ENCODE results near the gene ABHD12. TPM values are rescaled to one million over a fixed set of nuclear protein-coding genes. Genes with fewer than 3 reads are reported as not detected.

The ABHD12 gene
- total RNA-seq, 1 donor from 2014 or later: 49.7 TPM

GRCh38 chr20:25368526-25368925 is 22.1 kb downstream of the ABHD12 start:
- Histone ChIP-seq H3K27ac (no peak overlapping the region), H3K4me3 (no peak overlapping the region), H3K27me3 (ENCODE audit: low read depth) (no peaks in the 10 kb centered on the region), H3K36me3 (no peaks in the 10 kb centered on the region), H3K4me1 (no peaks in the 10 kb centered on the region), H3K9me3 (no peaks in the 10 kb centered on the region)
- DNase-seq (no peak), ATAC-seq (no peak)
- TF ChIP-seq CTCF (IDR thresholded peaks at IDR 0.05): no peak
- intact Hi-C loops (cut with DNase I): no loop called here

- Histone ChIP-seq H3K9me3 (no peaks in the 10 kb centered on the region), H3K27me3 (ENCODE audit: low read depth) (no peaks in the 10 kb centered on the region), H3K36me3 (no peaks in the 10 kb centered on the region), H3K4me1 (peaks cover 10% of the 10 kb centered on the region), H3K27ac (no peak overlapping the region), H3K4me3 (no peak overlapping the region)
- ATAC-seq: no peak
- TF ChIP-seq CTCF (IDR thresholded peaks at IDR 0.05): no peak
- intact Hi-C loops (cut with DNase I): no loop called here
- no peak for DNase-seq
These were observed 25.5 kb downstream of the ABHD12 start for GRCh38 chr20:25364879-25365699.

- H3K27ac ChIP-seq: no peak overlapping the region
- intact Hi-C loops (cut with DNase I): no loop called here
- ATAC-seq: no peak
- peaks cover 10% of the 10 kb centered on the region for H3K4me1 ChIP-seq
- TF ChIP-seq CTCF (IDR thresholded peaks at IDR 0.05): no peak
- H3K4me3 ChIP-seq: no peak overlapping the region
- no peak for DNase-seq
- H3K9me3 ChIP-seq: no peaks in the 10 kb centered on the region
- no peaks in the 10 kb centered on the region for H3K36me3 ChIP-seq
- H3K27me3 ChIP-seq (ENCODE audit: low read depth): no peaks in the 10 kb centered on the region
These were observed 26.4 kb downstream of the ABHD12 start for GRCh38 chr20:25364180-25364788.

GRCh38 chr20:25361287-25361683 is 29.4 kb downstream of the ABHD12 start:
- H3K4me1 ChIP-seq: peaks cover 10% of the 10 kb centered on the region
- intact Hi-C loops (cut with DNase I): no loop called here
- no peaks in the 10 kb centered on the region for H3K9me3 ChIP-seq
- DNase-seq (no peak), ATAC-seq (peak in 1 of 2 donors; percentile 57)
- H3K36me3 ChIP-seq: no peaks in the 10 kb centered on the region
- H3K4me3 ChIP-seq: no peak overlapping the region
- H3K27ac ChIP-seq: peak overlapping the region; percentile 61
- no peaks in the 10 kb centered on the region for H3K27me3 ChIP-seq (ENCODE audit: low read depth)
- TF ChIP-seq CTCF (IDR thresholded peaks at IDR 0.05): no peak

- H3K4me1 ChIP-seq: peaks cover 16% of the 10 kb centered on the region
- no peaks in the 10 kb centered on the region for H3K9me3 ChIP-seq
- H3K36me3 ChIP-seq: no peaks in the 10 kb centered on the region
- H3K27ac ChIP-seq: peak overlapping the region; percentile 61
- no peak overlapping the region for H3K4me3 ChIP-seq
- no peak for TF ChIP-seq CTCF (IDR thresholded peaks at IDR 0.05)
- DNase-seq (no peak), ATAC-seq (peak; percentile 62 to 66)
- intact Hi-C loops (cut with DNase I): no loop called here
- H3K27me3 ChIP-seq (ENCODE audit: low read depth): no peaks in the 10 kb centered on the region
These were observed 29.9 kb downstream of the ABHD12 start for GRCh38 chr20:25360631-25361286.

Measured in lower lobe of right lung (tissue), 2 donors.